MM.1S (cell line): ENCODE measurements around the gene MAML3.

Source experiments
- EZH2 ChIP-seq: fragments of 300-600 bp; sonication (generic); optimal IDR thresholded peaks from 2 replicates; pipeline ENCODE3; 2017; ENCODE audit warnings: low read depth, mild to moderate bottlenecking, antibody characterized with exemption, low read length, mixed read lengths
- EZH2phosphoT487 ChIP-seq: fragments of 300-600 bp; sonication (generic); IDR thresholded peaks from 2 replicates; pipeline ENCODE4 v1.6.1; 2018; ENCODE audit warnings: antibody characterized with exemption, low read length
- TF ChIP-seq, protein P1 (sequence below): fragments of 300-600 bp; sonication (generic); IDR thresholded peaks from 2 replicates; pipeline ENCODE4 v1.5.1; 2016; ENCODE audit warnings: antibody characterized with exemption, low read length, mixed read lengths

- TF ChIP-seq, protein P1, sequence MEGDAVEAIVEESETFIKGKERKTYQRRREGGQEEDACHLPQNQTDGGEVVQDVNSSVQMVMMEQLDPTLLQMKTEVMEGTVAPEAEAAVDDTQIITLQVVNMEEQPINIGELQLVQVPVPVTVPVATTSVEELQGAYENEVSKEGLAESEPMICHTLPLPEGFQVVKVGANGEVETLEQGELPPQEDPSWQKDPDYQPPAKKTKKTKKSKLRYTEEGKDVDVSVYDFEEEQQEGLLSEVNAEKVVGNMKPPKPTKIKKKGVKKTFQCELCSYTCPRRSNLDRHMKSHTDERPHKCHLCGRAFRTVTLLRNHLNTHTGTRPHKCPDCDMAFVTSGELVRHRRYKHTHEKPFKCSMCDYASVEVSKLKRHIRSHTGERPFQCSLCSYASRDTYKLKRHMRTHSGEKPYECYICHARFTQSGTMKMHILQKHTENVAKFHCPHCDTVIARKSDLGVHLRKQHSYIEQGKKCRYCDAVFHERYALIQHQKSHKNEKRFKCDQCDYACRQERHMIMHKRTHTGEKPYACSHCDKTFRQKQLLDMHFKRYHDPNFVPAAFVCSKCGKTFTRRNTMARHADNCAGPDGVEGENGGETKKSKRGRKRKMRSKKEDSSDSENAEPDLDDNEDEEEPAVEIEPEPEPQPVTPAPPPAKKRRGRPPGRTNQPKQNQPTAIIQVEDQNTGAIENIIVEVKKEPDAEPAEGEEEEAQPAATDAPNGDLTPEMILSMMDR = no peak
- TF ChIP-seq EZH2phosphoT487 (no peak), EZH2 (no peak)
Measured at GRCh38 chr4:139973616-139974015, 180.4 kb downstream of the MAML3 start.
